ENCODE data around the gene SPAAR.

Gene SPAAR

GRCh38 chr9:35938474-35939356 is 29.4 kb downstream of the SPAAR start:
- TF ChIP-seq, protein P1, sequence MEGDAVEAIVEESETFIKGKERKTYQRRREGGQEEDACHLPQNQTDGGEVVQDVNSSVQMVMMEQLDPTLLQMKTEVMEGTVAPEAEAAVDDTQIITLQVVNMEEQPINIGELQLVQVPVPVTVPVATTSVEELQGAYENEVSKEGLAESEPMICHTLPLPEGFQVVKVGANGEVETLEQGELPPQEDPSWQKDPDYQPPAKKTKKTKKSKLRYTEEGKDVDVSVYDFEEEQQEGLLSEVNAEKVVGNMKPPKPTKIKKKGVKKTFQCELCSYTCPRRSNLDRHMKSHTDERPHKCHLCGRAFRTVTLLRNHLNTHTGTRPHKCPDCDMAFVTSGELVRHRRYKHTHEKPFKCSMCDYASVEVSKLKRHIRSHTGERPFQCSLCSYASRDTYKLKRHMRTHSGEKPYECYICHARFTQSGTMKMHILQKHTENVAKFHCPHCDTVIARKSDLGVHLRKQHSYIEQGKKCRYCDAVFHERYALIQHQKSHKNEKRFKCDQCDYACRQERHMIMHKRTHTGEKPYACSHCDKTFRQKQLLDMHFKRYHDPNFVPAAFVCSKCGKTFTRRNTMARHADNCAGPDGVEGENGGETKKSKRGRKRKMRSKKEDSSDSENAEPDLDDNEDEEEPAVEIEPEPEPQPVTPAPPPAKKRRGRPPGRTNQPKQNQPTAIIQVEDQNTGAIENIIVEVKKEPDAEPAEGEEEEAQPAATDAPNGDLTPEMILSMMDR (IDR thresholded peaks at IDR 0.05), result no peak
- Histone ChIP-seq H3K27me3 (ENCODE audit: control insufficient read depth, insufficient read depth, low read length) (no peaks in the 10 kb centered on the region), H3K4me3 (ENCODE audit: low read depth, low read length) (no peak overlapping the region), H3K4me1 (no peaks in the 10 kb centered on the region), H3K79me2 (no peaks in the 10 kb centered on the region), H3K9ac (no peak overlapping the region), H2AFZ (peak overlapping the region; percentile 33), H3K36me3 (ENCODE audit: control insufficient read depth, insufficient read depth, low read length) (no peaks in the 10 kb centered on the region), H3K27ac (no peak overlapping the region), H3K9me3 (ENCODE audit: control insufficient read depth, low read length) (no peaks in the 10 kb centered on the region), H3K4me2 (ENCODE audit: low read length) (no peak overlapping the region)

DNA sequence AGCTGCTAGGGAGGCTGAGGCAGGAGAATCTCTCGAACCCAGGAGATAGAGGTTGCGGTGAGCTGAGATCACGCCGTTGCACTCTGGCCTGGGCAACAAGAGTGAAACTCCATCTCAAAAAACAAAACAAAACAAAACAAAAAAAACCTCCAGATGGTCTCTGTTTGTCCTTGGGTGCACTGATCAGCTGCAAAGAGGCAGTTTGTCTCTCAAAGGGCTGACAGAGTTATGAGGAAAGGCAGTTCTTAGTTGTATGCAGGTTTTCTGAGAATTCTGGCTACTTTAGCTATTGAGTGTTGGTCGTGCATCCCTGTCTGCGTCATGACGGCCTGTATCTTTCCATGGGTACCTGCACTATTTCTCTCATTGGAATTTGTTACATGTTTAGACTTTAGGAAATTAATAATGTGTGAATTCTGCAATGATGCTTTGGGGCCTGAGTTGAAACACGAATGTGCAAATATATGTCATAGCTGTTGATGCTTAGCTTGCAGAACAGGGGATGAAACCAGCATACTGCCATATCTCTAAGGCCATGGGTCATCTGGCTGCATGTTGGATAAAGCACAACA is 30.5 kb downstream of the SPAAR start:
- Histone ChIP-seq H3K9ac (no peak overlapping the region), H3K4me2 (ENCODE audit: low read length) (no peak overlapping the region), H3K9me3 (ENCODE audit: control insufficient read depth, low read length) (no peaks in the 10 kb centered on the region), H3K4me1 (no peaks in the 10 kb centered on the region), H3K36me3 (ENCODE audit: control insufficient read depth, insufficient read depth, low read length) (no peaks in the 10 kb centered on the region), H2AFZ (no peak overlapping the region), H3K79me2 (no peaks in the 10 kb centered on the region), H3K27ac (no peak overlapping the region), H3K27me3 (ENCODE audit: control insufficient read depth, insufficient read depth, low read length) (no peaks in the 10 kb centered on the region), H3K4me3 (ENCODE audit: low read depth, low read length) (no peak overlapping the region)
- TF ChIP-seq, protein P1 (IDR thresholded peaks at IDR 0.05), result no peak

DNA sequence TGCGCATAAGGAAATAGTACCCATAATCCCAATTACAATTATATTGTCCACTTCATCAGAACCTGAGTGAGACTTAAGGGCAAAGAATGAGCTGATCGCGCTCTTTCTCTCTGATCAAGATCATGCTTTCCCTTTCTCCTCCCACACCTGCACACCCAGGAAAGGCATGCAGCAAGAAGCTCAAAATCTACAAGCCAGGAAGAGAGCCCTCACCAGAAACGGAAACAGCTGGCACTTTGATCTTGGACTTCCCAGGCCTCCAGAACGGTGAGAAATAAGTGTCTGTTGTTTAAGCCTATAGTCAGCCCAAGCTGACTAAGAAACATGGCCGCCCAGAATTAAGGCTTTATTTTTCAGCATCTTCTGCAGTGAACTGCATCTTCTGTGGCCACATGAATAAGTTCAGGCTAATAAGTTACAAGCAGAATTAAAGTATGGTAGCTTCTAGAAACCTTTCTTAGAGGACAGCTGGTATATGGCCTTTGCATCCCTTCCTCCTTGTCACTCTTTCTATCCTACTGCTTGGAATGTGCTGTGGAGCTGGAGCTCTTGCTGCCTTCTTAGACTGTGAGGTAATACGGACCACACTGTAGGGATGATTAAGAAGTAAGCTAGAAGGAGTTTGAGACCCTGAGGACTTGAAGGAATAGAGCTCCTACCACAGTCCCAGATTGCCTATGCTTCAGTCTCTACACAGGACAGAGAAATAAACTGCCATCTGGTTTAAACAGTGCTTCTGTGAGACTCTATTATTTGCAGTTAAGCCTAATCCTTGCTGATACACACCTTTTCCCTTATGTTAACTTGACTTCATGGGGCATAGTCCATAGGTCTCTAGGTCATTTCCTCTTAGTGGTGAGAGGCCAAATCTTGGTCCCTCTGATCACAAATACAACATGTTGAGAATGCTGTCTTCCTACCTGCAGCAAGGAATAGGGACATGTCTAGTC is 31.4 kb downstream of the SPAAR start:
- Histone ChIP-seq H3K79me2 (no peaks in the 10 kb centered on the region), H3K27ac (no peak overlapping the region), H3K9ac (no peak overlapping the region), H3K4me1 (no peaks in the 10 kb centered on the region), H3K4me2 (ENCODE audit: low read length) (no peak overlapping the region), H3K4me3 (ENCODE audit: low read depth, low read length) (no peak overlapping the region), H3K9me3 (ENCODE audit: control insufficient read depth, low read length) (no peaks in the 10 kb centered on the region), H2AFZ (peak overlapping the region; percentile 47), H3K36me3 (ENCODE audit: control insufficient read depth, insufficient read depth, low read length) (no peaks in the 10 kb centered on the region), H3K27me3 (ENCODE audit: control insufficient read depth, insufficient read depth, low read length) (no peaks in the 10 kb centered on the region)
- TF ChIP-seq, protein P1 (IDR thresholded peaks at IDR 0.05), result no peak

DNA sequence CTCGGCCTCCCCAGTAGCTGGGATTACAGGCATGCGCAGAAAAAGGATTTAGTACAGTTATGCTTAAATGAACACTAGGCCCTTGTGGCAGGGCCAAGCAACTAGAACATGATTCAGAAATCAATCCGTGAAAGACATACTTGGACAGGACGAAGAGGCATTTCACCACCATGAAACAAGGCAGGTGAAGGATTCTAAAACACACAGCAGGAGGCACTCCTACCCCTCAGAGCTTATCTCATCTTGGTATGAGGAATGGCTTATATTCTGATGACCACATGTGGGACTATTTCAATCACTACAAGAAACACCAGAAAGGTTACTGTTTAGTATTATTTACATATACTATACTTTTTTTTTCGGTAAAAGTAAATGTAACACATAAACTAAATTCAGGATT is 33.0 kb downstream of the SPAAR start:
- no peak overlapping the region for H3K9ac ChIP-seq
- no peaks in the 10 kb centered on the region for H3K79me2 ChIP-seq
- TF ChIP-seq, protein P1 (IDR thresholded peaks at IDR 0.05), result no peak
- H3K36me3 ChIP-seq (ENCODE audit: control insufficient read depth, insufficient read depth, low read length), result no peaks in the 10 kb centered on the region
- H2AFZ ChIP-seq, result no peak overlapping the region
- H3K27ac ChIP-seq, result no peak overlapping the region
- no peaks in the 10 kb centered on the region for H3K9me3 ChIP-seq (ENCODE audit: control insufficient read depth, low read length)
- H3K4me3 ChIP-seq (ENCODE audit: low read depth, low read length), result no peak overlapping the region
- H3K4me2 ChIP-seq (ENCODE audit: low read length), result no peak overlapping the region
- H3K4me1 ChIP-seq, result no peaks in the 10 kb centered on the region
- no peaks in the 10 kb centered on the region for H3K27me3 ChIP-seq (ENCODE audit: control insufficient read depth, insufficient read depth, low read length)
